ENCODE results near the gene ARID5A. TPM values are rescaled to one million over a fixed set of nuclear protein-coding genes. Genes with fewer than 3 reads are reported as not detected.

ARID5A gene
- total RNA-seq, 1 donor from 2014 or later = 17.3 TPM

DNA sequence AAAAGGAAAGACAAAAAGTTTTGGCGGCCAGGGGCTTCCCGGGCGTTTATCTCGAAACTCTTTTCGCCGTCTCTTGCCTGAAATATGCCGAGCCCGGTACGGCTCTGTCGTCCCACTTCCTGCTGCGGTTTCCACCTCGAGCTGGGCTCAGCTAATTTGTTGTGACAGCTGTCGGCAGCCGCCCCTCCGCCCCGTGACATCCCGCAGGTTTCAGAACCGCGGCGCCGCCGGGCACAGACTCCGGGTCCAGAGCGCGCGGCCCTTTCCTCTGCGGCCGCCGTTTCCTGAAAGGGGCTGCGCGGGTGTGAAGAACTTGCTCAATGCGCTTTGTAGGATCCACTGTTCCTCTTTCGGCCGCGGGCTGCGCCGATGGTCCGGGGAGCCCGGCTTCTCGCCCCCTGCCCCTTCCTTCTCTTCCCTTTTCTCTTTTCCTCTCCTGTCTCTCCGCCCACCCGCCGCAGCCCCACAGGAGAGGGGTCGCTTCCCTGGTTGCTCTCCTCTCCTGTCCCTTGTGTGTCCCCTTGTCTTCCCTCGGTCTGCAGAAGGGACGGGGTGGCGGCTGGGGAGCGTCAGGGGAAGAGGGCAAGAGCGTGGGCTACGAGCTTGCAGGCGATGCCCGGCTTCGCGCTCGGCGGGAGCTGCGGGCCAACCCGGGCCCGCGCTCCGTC is 648 bp downstream of the ARID5A start:
- Histone ChIP-seq H3K27ac (replicated peaks) (peak overlapping the region; percentile 95), H3K4me3 (peak overlapping the region; percentile 97), H3K4me1 (peaks cover 92% of the 10 kb centered on the region), H3K27me3 (ENCODE audit: low read depth) (no peaks in the 10 kb centered on the region), H3K9me3 (replicated peaks) (no peaks in the 10 kb centered on the region), H3K36me3 (no peaks in the 10 kb centered on the region)
- peak; percentile 77 for DNase-seq
- intact Hi-C loops (cut with micrococcal nuclease) = no loop called here
- TF ChIP-seq CTCF (IDR thresholded peaks at IDR 0.05; ENCODE audit: borderline replicate concordance) = no peak

GRCh38 chr2:96537734-96538486 is 1.4 kb downstream of the ARID5A start:
- H3K36me3 ChIP-seq = peaks cover 4% of the 10 kb centered on the region
- DNase-seq = no peak
- peak overlapping the region; percentile 97 for H3K4me3 ChIP-seq
- peak overlapping the region; percentile 95 for H3K27ac ChIP-seq (replicated peaks)
- H3K27me3 ChIP-seq (ENCODE audit: low read depth) = no peaks in the 10 kb centered on the region
- H3K9me3 ChIP-seq (replicated peaks) = no peaks in the 10 kb centered on the region
- H3K4me1 ChIP-seq = peaks cover 88% of the 10 kb centered on the region
- TF ChIP-seq CTCF (IDR thresholded peaks at IDR 0.05; ENCODE audit: borderline replicate concordance) = no peak
- intact Hi-C loops (cut with micrococcal nuclease) = no loop called here

DNA sequence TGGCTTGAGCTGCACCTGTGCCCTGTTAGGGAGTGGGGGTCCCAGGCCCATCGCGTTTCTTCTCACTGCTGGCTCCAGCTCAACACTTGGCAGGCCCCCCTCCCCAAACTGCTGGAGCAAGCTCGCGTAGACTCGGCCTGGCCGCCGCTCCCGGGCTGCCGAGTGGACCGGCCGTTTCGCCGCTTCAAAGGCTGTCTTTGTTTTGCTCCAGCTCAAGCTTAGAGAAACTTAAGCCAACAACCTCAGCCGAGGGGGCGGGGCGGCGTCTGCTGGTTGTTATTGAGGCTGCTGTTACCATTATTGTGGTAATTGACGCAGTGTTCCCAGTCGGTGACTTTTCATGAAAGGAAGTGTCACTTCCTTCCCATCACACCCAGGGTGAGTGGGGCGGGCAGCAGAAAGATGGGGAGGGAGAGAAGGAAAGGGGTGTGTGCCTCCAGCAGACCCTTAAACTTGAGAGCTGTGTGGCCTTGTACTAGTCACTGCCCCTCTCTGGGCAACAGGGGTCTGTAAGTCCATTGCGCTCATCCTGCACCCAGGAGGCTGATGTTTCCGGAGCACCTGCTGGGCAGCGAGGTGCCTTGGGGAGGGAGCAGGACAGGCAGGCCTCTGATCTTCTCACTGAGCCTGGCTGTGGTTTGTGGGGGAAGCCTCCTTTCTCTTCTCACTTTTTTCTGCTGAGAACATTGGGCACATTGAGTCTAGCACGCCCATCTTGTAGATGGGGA is 2.1 kb downstream of the ARID5A start:
- peak overlapping the region; percentile 97 for H3K4me3 ChIP-seq
- no peaks in the 10 kb centered on the region for H3K27me3 ChIP-seq (ENCODE audit: low read depth)
- peaks cover 7% of the 10 kb centered on the region for H3K36me3 ChIP-seq
- peak overlapping the region; percentile 95 for H3K27ac ChIP-seq (replicated peaks)
- TF ChIP-seq CTCF (IDR thresholded peaks at IDR 0.05; ENCODE audit: borderline replicate concordance) = no peak
- H3K9me3 ChIP-seq (replicated peaks) = no peaks in the 10 kb centered on the region
- intact Hi-C loops (cut with micrococcal nuclease) = no loop called here
- H3K4me1 ChIP-seq = peaks cover 85% of the 10 kb centered on the region
- DNase-seq = peak; percentile 85

DNA sequence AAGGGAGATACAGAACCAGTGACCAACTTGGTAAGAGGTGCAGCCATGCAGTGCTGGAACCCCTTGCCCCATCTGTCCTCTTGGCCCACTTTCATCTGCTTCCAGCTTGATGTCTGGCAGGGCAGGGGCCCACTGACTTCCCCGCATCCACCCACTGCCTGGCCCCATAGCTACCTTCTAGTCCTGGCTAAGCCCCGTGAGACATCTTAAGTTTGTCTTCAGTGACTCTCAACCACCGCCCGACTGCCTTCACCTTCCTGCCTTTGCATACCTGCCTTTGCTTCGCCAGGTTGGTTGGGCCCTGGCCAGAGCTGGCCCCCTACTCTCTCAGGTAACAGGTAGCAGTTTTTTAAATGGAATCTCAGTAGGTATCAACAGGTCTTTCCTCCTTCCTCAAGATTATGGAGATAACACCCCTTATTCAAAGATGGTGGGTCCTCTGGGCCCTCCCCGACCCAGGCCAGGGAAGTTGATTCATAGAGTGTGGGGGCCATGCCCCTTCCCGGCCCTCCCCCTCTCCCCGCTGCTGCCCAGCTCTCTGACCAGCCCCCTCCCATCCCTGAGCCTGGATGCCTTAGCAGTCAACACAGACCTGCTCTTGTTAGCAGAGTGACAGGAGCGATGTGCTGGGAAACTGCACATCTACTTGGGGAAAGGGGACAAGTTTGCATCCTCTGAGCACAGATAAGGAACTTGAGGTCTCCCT is 2.8 kb downstream of the ARID5A start:
- Histone ChIP-seq H3K36me3 (peaks cover 7% of the 10 kb centered on the region), H3K27me3 (ENCODE audit: low read depth) (no peaks in the 10 kb centered on the region), H3K4me3 (peak overlapping the region; percentile 97), H3K4me1 (peaks cover 78% of the 10 kb centered on the region), H3K9me3 (replicated peaks) (no peaks in the 10 kb centered on the region), H3K27ac (replicated peaks) (peak overlapping the region; percentile 95)
- no peak for TF ChIP-seq CTCF (IDR thresholded peaks at IDR 0.05; ENCODE audit: borderline replicate concordance)
- intact Hi-C loops (cut with micrococcal nuclease) = no loop called here
- no peak for DNase-seq

DNA sequence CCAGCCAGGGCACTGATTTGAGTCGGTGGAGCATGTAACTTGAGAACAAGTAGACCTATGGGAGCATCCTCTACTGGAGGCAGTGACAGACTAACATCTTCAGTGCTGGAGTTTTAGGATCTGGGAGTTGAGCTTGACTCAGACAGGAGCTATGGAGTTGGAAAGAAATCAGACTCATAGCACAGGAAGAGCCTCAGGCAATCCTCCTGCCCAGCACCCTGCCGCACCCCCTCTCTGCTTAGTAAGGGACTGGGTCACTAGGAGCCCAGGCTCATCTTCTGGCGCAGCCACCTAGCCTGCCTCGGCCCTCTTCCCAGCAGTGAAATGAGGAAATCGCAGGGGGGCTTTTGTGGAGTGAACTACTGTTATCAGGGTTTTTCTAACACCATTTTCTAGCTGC is 3.6 kb downstream of the ARID5A start:
- intact Hi-C loops (cut with micrococcal nuclease) = no loop called here
- H3K9me3 ChIP-seq (replicated peaks) = no peaks in the 10 kb centered on the region
- peaks cover 13% of the 10 kb centered on the region for H3K36me3 ChIP-seq
- no peak for TF ChIP-seq CTCF (IDR thresholded peaks at IDR 0.05; ENCODE audit: borderline replicate concordance)
- DNase-seq = no peak
- no peak overlapping the region for H3K27ac ChIP-seq (replicated peaks)
- H3K4me1 ChIP-seq = peaks cover 71% of the 10 kb centered on the region
- no peaks in the 10 kb centered on the region for H3K27me3 ChIP-seq (ENCODE audit: low read depth)
- H3K4me3 ChIP-seq = no peak overlapping the region

All from left ventricle myocardium inferior (tissue), 1 donor.